GM18868 (cell line): ENCODE results near the gene ZC3H4.
"Not testable (repeated sequence)": the region's sequence is repeated elsewhere in the genome, so short reads cannot be mapped to it uniquely, and the experiment has no call there.

ENCODE experiments used
- ATAC-seq: cut with Tn5 transposase; IDR thresholded peaks from one replicate; pipeline ENCODE4 v1.9.1; 2021; ENCODE audit warnings: mild to moderate bottlenecking, moderate library complexity; ENCODE audit not compliant: unreplicated experiment

ZC3H4 gene

GRCh38 chr19:47109177-47109540 is 4.4 kb downstream of the ZC3H4 start:
- no peak for ATAC-seq

GRCh38 chr19:47107953-47108746 is 5.4 kb downstream of the ZC3H4 start:
- no peak for ATAC-seq

- no peak for ATAC-seq
Observed at GRCh38 chr19:47107202-47107952, 6.2 kb downstream of the ZC3H4 start.

GRCh38 chr19:47106821-47107201 is 6.8 kb downstream of the ZC3H4 start:
- ATAC-seq = no peak

- no peak for ATAC-seq
Observed at GRCh38 chr19:47105874-47106273, 7.7 kb downstream of the ZC3H4 start.

GRCh38 chr19:47104680-47105079 is 8.9 kb downstream of the ZC3H4 start:
- ATAC-seq = no peak

GRCh38 chr19:47102346-47103060 is 11.1 kb downstream of the ZC3H4 start:
- ATAC-seq = no peak

- ATAC-seq = not testable (repeated sequence)
Observed at GRCh38 chr19:47101116-47101515, 12.5 kb downstream of the ZC3H4 start.

- no peak for ATAC-seq
Observed at GRCh38 chr19:47100290-47100689, 13.3 kb downstream of the ZC3H4 start.

GRCh38 chr19:47099576-47100050 is 14.0 kb downstream of the ZC3H4 start:
- ATAC-seq = no peak

- no peak for ATAC-seq
Observed at GRCh38 chr19:47098608-47099007, 15.0 kb downstream of the ZC3H4 start.

GRCh38 chr19:47097396-47098201 is 16.0 kb downstream of the ZC3H4 start:
- no peak for ATAC-seq

- no peak for ATAC-seq
Observed at GRCh38 chr19:47096721-47097120, 16.9 kb downstream of the ZC3H4 start.

- ATAC-seq = no peak
Observed at GRCh38 chr19:47096100-47096704, 17.4 kb downstream of the ZC3H4 start.

- no peak for ATAC-seq
Observed at GRCh38 chr19:47095476-47096099, 18.0 kb downstream of the ZC3H4 start.

- no peak for ATAC-seq
Observed at GRCh38 chr19:47094557-47095475, 18.8 kb downstream of the ZC3H4 start.

- ATAC-seq = no peak
Observed at GRCh38 chr19:47093841-47094240, 19.7 kb downstream of the ZC3H4 start.

- ATAC-seq = no peak
Observed at GRCh38 chr19:47093254-47093653, 20.3 kb downstream of the ZC3H4 start.
